ENCODE data around the gene FAHD2A.

FAHD2A gene

GRCh38 chr2:95361216-95361980, 41.1 kb upstream of the FAHD2A start:
- Histone ChIP-seq H3K36me3 (ENCODE audit: control insufficient read depth, insufficient read depth, low read length) (no peaks in the 10 kb centered on the region), H3K4me3 (ENCODE audit: low read length) (no peak overlapping the region), H3K4me1 (ENCODE audit: control insufficient read depth, insufficient read depth, low read length) (no peaks in the 10 kb centered on the region), H3K9ac (ENCODE audit: low read length) (no peak overlapping the region), H3K9me3 (ENCODE audit: control insufficient read depth, low read length) (no peaks in the 10 kb centered on the region), H3K27me3 (ENCODE audit: control insufficient read depth, insufficient read depth, low read length) (peaks cover under 1% of the 10 kb centered on the region)

DNA sequence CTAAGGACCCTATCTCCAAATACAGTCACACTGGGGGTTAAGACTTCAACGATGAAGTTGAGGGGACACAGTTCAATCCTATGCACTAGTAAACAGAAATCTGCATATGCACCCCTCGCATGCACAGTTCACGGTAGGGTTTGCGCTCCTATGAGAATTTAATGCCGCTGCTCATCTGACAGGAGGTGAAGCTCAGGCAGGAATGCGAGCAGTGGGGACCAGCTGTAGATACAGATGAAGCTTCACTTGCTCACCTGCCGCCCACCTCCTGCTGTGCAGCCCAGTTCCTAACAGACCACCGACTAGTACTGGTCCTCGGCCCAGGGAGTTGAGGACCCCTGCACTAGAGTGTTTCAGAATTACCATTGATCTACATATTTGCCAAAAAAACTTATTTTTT, 40.0 kb upstream of the FAHD2A start:
- Histone ChIP-seq H3K4me3 (ENCODE audit: low read length) (no peak overlapping the region), H3K9ac (ENCODE audit: low read length) (no peak overlapping the region)

GRCh38 chr2:95366514-95366913, 36.0 kb upstream of the FAHD2A start:
- no peak overlapping the region for H3K9ac ChIP-seq (ENCODE audit: low read length)
- H3K4me3 ChIP-seq (ENCODE audit: low read length): no peak overlapping the region
- H3K36me3 ChIP-seq (ENCODE audit: control insufficient read depth, insufficient read depth, low read length): no peaks in the 10 kb centered on the region
- H3K4me1 ChIP-seq (ENCODE audit: control insufficient read depth, insufficient read depth, low read length): no peaks in the 10 kb centered on the region
- no peaks in the 10 kb centered on the region for H3K9me3 ChIP-seq (ENCODE audit: control insufficient read depth, low read length)
- H3K27me3 ChIP-seq (ENCODE audit: control insufficient read depth, insufficient read depth, low read length): peaks cover 3% of the 10 kb centered on the region

More for the DNA sequence above, 40.0 kb upstream of the FAHD2A start:
- Histone ChIP-seq H3K9me3 (ENCODE audit: control insufficient read depth, low read length) (no peaks in the 10 kb centered on the region), H3K36me3 (ENCODE audit: control insufficient read depth, insufficient read depth, low read length) (no peaks in the 10 kb centered on the region), H3K27me3 (ENCODE audit: control insufficient read depth, insufficient read depth, low read length) (peaks cover 3% of the 10 kb centered on the region), H3K4me1 (ENCODE audit: control insufficient read depth, insufficient read depth, low read length) (no peaks in the 10 kb centered on the region)

- Histone ChIP-seq H3K36me3 (ENCODE audit: control insufficient read depth, insufficient read depth, low read length) (no peaks in the 10 kb centered on the region), H3K4me1 (ENCODE audit: control insufficient read depth, insufficient read depth, low read length) (no peaks in the 10 kb centered on the region), H3K9me3 (ENCODE audit: control insufficient read depth, low read length) (no peaks in the 10 kb centered on the region), H3K4me3 (ENCODE audit: low read length) (no peak overlapping the region), H3K9ac (ENCODE audit: low read length) (no peak overlapping the region), H3K27me3 (ENCODE audit: control insufficient read depth, insufficient read depth, low read length) (no peaks in the 10 kb centered on the region)
These were observed 30.2 kb upstream of the FAHD2A start for GRCh38 chr2:95372216-95372829.

DNA sequence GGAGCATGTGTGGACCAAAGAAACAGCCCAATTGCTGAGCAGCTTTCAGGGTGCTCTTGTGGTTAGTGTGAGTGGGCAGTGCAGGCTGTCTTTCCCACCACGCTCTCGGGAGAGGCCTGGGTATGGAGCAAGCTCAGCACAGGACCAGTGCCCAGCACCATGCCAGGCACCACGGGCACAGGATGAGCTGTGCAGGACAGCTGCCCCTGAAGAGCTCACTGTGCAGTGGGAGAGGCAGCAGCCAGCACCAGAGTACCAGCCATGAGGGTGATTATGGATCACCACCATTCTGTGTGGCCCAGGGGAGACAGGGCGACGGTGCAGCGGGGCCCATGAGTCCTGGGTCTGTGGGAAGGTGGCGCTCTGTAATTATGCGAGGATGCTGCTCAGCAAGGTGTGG, 29.7 kb upstream of the FAHD2A start:
- no peaks in the 10 kb centered on the region for H3K36me3 ChIP-seq (ENCODE audit: control insufficient read depth, insufficient read depth, low read length)
- no peaks in the 10 kb centered on the region for H3K27me3 ChIP-seq (ENCODE audit: control insufficient read depth, insufficient read depth, low read length)
- H3K9me3 ChIP-seq (ENCODE audit: control insufficient read depth, low read length): no peaks in the 10 kb centered on the region
- no peak overlapping the region for H3K4me3 ChIP-seq (ENCODE audit: low read length)
- no peaks in the 10 kb centered on the region for H3K4me1 ChIP-seq (ENCODE audit: control insufficient read depth, insufficient read depth, low read length)
- H3K9ac ChIP-seq (ENCODE audit: low read length): no peak overlapping the region

DNA sequence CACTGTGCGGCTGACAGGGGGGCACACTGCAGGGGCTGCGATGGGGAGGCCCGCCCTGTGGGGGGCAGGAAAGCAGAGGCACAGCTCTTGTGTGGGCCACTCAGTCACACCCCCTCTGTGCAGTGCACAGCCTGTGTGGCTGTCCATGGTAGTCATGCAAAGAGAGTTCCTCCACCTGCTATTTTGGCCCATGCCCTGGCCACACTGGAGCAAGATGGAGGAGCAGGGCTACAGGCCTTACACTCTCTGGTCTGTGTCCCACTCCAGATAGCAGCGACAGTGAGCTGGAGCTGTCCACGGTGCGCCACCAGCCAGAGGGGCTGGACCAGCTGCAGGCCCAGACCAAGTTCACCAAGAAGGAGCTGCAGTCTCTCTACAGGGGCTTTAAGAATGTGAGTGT, 28.5 kb upstream of the FAHD2A start:
- H3K4me1 ChIP-seq (ENCODE audit: control insufficient read depth, insufficient read depth, low read length): no peaks in the 10 kb centered on the region
- H3K27me3 ChIP-seq (ENCODE audit: control insufficient read depth, insufficient read depth, low read length): no peaks in the 10 kb centered on the region
- no peak overlapping the region for H3K9ac ChIP-seq (ENCODE audit: low read length)
- H3K4me3 ChIP-seq (ENCODE audit: low read length): no peak overlapping the region
- no peaks in the 10 kb centered on the region for H3K9me3 ChIP-seq (ENCODE audit: control insufficient read depth, low read length)
- H3K36me3 ChIP-seq (ENCODE audit: control insufficient read depth, insufficient read depth, low read length): no peaks in the 10 kb centered on the region

- Histone ChIP-seq H3K36me3 (ENCODE audit: control insufficient read depth, insufficient read depth, low read length) (no peaks in the 10 kb centered on the region), H3K27me3 (ENCODE audit: control insufficient read depth, insufficient read depth, low read length) (no peaks in the 10 kb centered on the region), H3K9me3 (ENCODE audit: control insufficient read depth, low read length) (no peaks in the 10 kb centered on the region), H3K4me1 (ENCODE audit: control insufficient read depth, insufficient read depth, low read length) (no peaks in the 10 kb centered on the region), H3K4me3 (ENCODE audit: low read length) (no peak overlapping the region), H3K9ac (ENCODE audit: low read length) (no peak overlapping the region)
These were observed 28.0 kb upstream of the FAHD2A start for GRCh38 chr2:95374451-95374920.

GRCh38 chr2:95374921-95375471, 27.5 kb upstream of the FAHD2A start:
- Histone ChIP-seq H3K27me3 (ENCODE audit: control insufficient read depth, insufficient read depth, low read length) (no peaks in the 10 kb centered on the region), H3K4me3 (ENCODE audit: low read length) (no peak overlapping the region), H3K9me3 (ENCODE audit: control insufficient read depth, low read length) (no peaks in the 10 kb centered on the region), H3K9ac (ENCODE audit: low read length) (no peak overlapping the region), H3K36me3 (ENCODE audit: control insufficient read depth, insufficient read depth, low read length) (no peaks in the 10 kb centered on the region), H3K4me1 (ENCODE audit: control insufficient read depth, insufficient read depth, low read length) (no peaks in the 10 kb centered on the region)

DNA sequence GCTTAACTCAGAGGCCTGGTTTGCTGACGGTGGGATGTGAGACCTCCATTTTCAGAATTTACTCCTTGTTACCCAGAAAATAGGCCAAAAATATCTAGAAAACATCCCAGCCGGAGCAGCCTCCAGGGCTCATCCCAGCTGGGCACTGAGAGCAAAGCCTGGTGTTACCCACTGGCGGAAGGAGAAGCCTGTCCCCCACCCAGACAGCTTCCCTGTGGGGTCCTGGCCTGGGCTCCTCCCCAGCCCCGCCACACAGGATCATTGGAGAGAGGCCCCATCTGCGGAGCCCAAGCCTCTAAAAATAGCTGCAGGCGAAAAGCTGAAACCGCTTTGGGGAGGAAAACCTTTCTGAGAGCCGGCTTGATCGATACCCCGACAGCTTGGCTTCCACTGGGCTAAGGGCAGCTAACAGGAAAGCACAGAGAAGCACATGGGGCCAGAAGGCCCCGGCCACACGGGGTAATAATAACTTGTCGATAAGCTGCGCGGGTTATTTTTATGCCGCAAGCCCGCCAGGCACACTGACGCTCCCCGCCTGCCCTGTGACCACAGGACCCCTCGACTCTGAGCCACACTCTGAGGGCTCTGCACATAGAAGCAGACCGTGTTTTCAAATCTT, 26.9 kb upstream of the FAHD2A start:
- H3K9ac ChIP-seq (ENCODE audit: low read length): no peak overlapping the region
- H3K36me3 ChIP-seq (ENCODE audit: control insufficient read depth, insufficient read depth, low read length): no peaks in the 10 kb centered on the region
- no peak overlapping the region for H3K4me3 ChIP-seq (ENCODE audit: low read length)
- H3K9me3 ChIP-seq (ENCODE audit: control insufficient read depth, low read length): no peaks in the 10 kb centered on the region
- no peaks in the 10 kb centered on the region for H3K4me1 ChIP-seq (ENCODE audit: control insufficient read depth, insufficient read depth, low read length)
- H3K27me3 ChIP-seq (ENCODE audit: control insufficient read depth, insufficient read depth, low read length): no peaks in the 10 kb centered on the region

DNA sequence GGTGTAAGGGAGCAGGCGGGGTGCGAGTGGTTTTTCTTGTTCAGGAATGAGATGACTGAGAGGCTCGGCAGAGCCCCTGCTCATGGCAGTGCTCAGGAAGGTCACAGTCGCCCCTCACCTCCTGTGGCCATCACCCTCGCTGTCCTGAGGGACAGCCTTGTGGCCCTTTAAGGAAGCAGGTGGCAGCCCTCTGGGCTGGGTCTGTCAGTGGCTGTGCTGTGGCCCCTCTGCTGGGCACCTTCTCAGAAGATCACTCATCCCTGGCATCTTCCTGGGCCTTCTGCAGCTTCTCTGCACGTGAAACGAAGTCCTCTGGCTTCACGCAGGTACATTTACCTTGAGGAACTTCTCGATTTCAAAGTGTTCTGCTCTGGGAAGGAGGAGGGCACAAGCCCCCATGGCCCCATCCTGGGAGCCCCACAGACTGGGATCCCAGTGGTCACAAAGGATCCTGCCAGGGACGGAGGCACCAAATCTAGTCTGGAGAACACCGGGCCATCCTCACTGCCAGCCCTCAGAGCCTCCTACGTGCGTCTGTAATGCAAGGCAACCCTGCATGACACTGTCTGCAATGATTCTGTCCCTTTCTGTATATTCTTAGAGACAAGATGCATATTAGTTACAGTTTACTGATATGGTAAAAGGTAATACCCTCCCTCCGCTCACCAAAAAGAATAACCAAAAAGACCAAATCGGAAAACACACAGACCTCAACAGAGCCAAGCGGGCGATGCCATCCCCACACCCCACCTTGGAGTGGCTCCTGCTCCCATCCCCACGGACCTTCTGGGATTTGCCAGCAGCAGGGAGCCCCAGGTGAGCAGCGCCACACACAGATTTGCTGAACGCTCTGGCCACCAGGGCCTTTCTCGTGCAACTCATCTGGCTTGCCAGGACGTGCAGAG, 25.9 kb upstream of the FAHD2A start:
- H3K4me3 ChIP-seq (ENCODE audit: low read length): no peak overlapping the region
- no peaks in the 10 kb centered on the region for H3K4me1 ChIP-seq (ENCODE audit: control insufficient read depth, insufficient read depth, low read length)
- H3K36me3 ChIP-seq (ENCODE audit: control insufficient read depth, insufficient read depth, low read length): no peaks in the 10 kb centered on the region
- no peaks in the 10 kb centered on the region for H3K27me3 ChIP-seq (ENCODE audit: control insufficient read depth, insufficient read depth, low read length)
- no peaks in the 10 kb centered on the region for H3K9me3 ChIP-seq (ENCODE audit: control insufficient read depth, low read length)
- H3K9ac ChIP-seq (ENCODE audit: low read length): no peak overlapping the region

GRCh38 chr2:95377216-95378123, 25.0 kb upstream of the FAHD2A start:
- no peak overlapping the region for H3K9ac ChIP-seq (ENCODE audit: low read length)
- no peaks in the 10 kb centered on the region for H3K9me3 ChIP-seq (ENCODE audit: control insufficient read depth, low read length)
- no peaks in the 10 kb centered on the region for H3K4me1 ChIP-seq (ENCODE audit: control insufficient read depth, insufficient read depth, low read length)
- no peaks in the 10 kb centered on the region for H3K36me3 ChIP-seq (ENCODE audit: control insufficient read depth, insufficient read depth, low read length)
- no peaks in the 10 kb centered on the region for H3K27me3 ChIP-seq (ENCODE audit: control insufficient read depth, insufficient read depth, low read length)
- H3K4me3 ChIP-seq (ENCODE audit: low read length): no peak overlapping the region

Measured in mucosa of stomach (tissue), 1 donor.